ENCODE measurements around the gene NEBL.

Gene NEBL

GRCh38 chr10:20890009-20890408 lies 7.1 kb downstream of the NEBL start:
- POLR2A ChIA-PET, result no interaction called here
- Histone ChIP-seq H3K9me3 (ENCODE audit: control extremely low read depth in 1 of 5, control insufficient read depth in 4 of 5, insufficient read depth in 2 of 5, low read depth in 1 of 5, low read length in 4 of 5) (no peaks in the 10 kb centered on the region), H3K36me3 (ENCODE audit: control insufficient read depth in 4 of 4, insufficient read depth in 4 of 4, low read length in 3 of 4) (no peaks in the 10 kb centered on the region), H3K4me3 (ENCODE audit: control insufficient read depth in 1 of 7, extremely low read depth in 1 of 7, insufficient read depth in 4 of 7, low read depth in 2 of 7, low read length in 6 of 7) (no peak overlapping the region), H3K27me3 (replicated peaks in 2 of 5; ENCODE audit: control insufficient read depth in 4 of 5, insufficient read depth in 5 of 5, low read length in 4 of 5) (peaks cover 0 to 4% (median 0%) of the 10 kb centered on the region in 5 experiments), H3K27ac (ENCODE audit: insufficient read depth in 1 of 2, low read depth in 1 of 2, low read length in 2 of 2, poor library complexity in 1 of 2, severe bottlenecking in 2 of 2) (no peak overlapping the region), H3K4me1 (ENCODE audit: control extremely low read depth in 1 of 4, control insufficient read depth in 4 of 4, insufficient read depth in 4 of 4, low read length in 3 of 4) (no peaks in the 10 kb centered on the region)
- DNase-seq, result no peak
- CTCF ChIA-PET, result no interaction called here
- 89% methylated on average over 6 of the region's 6 CpGs for WGBS (ENCODE audit: insufficient coverage)

- WGBS (ENCODE audit: insufficient coverage), result 61% methylated on average over 6 of the region's 7 CpGs
- H3K9me3 ChIP-seq (ENCODE audit: control extremely low read depth in 1 of 5, control insufficient read depth in 4 of 5, insufficient read depth in 2 of 5, low read depth in 1 of 5, low read length in 4 of 5), result no peaks in the 10 kb centered on the region
- H3K27ac ChIP-seq (ENCODE audit: insufficient read depth in 1 of 2, low read depth in 1 of 2, low read length in 2 of 2, poor library complexity in 1 of 2, severe bottlenecking in 2 of 2), result no peak overlapping the region
- H3K4me1 ChIP-seq (ENCODE audit: control extremely low read depth in 1 of 4, control insufficient read depth in 4 of 4, insufficient read depth in 4 of 4, low read length in 3 of 4), result no peaks in the 10 kb centered on the region
- DNase-seq, result no peak
- H3K36me3 ChIP-seq (ENCODE audit: control insufficient read depth in 4 of 4, insufficient read depth in 4 of 4, low read length in 3 of 4), result no peaks in the 10 kb centered on the region
- ChIA-PET POLR2A (no interaction called here), CTCF (no interaction called here)
- no peak overlapping the region for H3K4me3 ChIP-seq (ENCODE audit: control insufficient read depth in 1 of 7, extremely low read depth in 1 of 7, insufficient read depth in 4 of 7, low read depth in 2 of 7, low read length in 6 of 7)
- peaks cover 0 to 4% (median 0%) of the 10 kb centered on the region in 5 experiments for H3K27me3 ChIP-seq (replicated peaks in 2 of 5; ENCODE audit: control insufficient read depth in 4 of 5, insufficient read depth in 5 of 5, low read length in 4 of 5)
These were observed 8.3 kb downstream of the NEBL start for GRCh38 chr10:20888620-20889330.

- DNase-seq, result no peak
- ChIA-PET CTCF (interaction anchor here (0.7 kb wide), 1 partner anchor 1326 kb away, joined by 3 read pairs; no protein-coding TSS in a partner anchor), POLR2A (no interaction called here)
- Histone ChIP-seq H3K27me3 (replicated peaks in 2 of 5; ENCODE audit: control insufficient read depth in 4 of 5, insufficient read depth in 5 of 5, low read length in 4 of 5) (peaks cover 0 to 4% (median 0%) of the 10 kb centered on the region in 5 experiments), H3K9me3 (ENCODE audit: control extremely low read depth in 1 of 5, control insufficient read depth in 4 of 5, insufficient read depth in 2 of 5, low read depth in 1 of 5, low read length in 4 of 5) (no peaks in the 10 kb centered on the region), H3K4me1 (ENCODE audit: control extremely low read depth in 1 of 4, control insufficient read depth in 4 of 4, insufficient read depth in 4 of 4, low read length in 3 of 4) (no peaks in the 10 kb centered on the region), H3K4me3 (ENCODE audit: control insufficient read depth in 1 of 7, extremely low read depth in 1 of 7, insufficient read depth in 4 of 7, low read depth in 2 of 7, low read length in 6 of 7) (no peak overlapping the region), H3K27ac (ENCODE audit: insufficient read depth in 1 of 2, low read depth in 1 of 2, low read length in 2 of 2, poor library complexity in 1 of 2, severe bottlenecking in 2 of 2) (no peak overlapping the region), H3K36me3 (ENCODE audit: control insufficient read depth in 4 of 4, insufficient read depth in 4 of 4, low read length in 3 of 4) (no peaks in the 10 kb centered on the region)
- 69% methylated on average over 5 of the region's 7 CpGs for WGBS (ENCODE audit: insufficient coverage)
These were observed 9.2 kb downstream of the NEBL start for GRCh38 chr10:20887706-20888555.

- no peaks in the 10 kb centered on the region for H3K4me1 ChIP-seq (ENCODE audit: control extremely low read depth in 1 of 4, control insufficient read depth in 4 of 4, insufficient read depth in 4 of 4, low read length in 3 of 4)
- no peaks in the 10 kb centered on the region for H3K36me3 ChIP-seq (ENCODE audit: control insufficient read depth in 4 of 4, insufficient read depth in 4 of 4, low read length in 3 of 4)
- H3K27ac ChIP-seq (ENCODE audit: insufficient read depth in 1 of 2, low read depth in 1 of 2, low read length in 2 of 2, poor library complexity in 1 of 2, severe bottlenecking in 2 of 2), result no peak overlapping the region
- H3K9me3 ChIP-seq (ENCODE audit: control extremely low read depth in 1 of 5, control insufficient read depth in 4 of 5, insufficient read depth in 2 of 5, low read depth in 1 of 5, low read length in 4 of 5), result no peaks in the 10 kb centered on the region
- CTCF ChIA-PET, result no interaction called here
- H3K27me3 ChIP-seq (replicated peaks in 2 of 5; ENCODE audit: control insufficient read depth in 4 of 5, insufficient read depth in 5 of 5, low read length in 4 of 5), result peaks cover 0 to 4% (median 2%) of the 10 kb centered on the region in 5 experiments
- POLR2A ChIA-PET, result no interaction called here
- no peak overlapping the region for H3K4me3 ChIP-seq (ENCODE audit: control insufficient read depth in 1 of 7, extremely low read depth in 1 of 7, insufficient read depth in 4 of 7, low read depth in 2 of 7, low read length in 6 of 7)
- WGBS (ENCODE audit: insufficient coverage), result no CpG with 5 or more reads among the region's 3 CpGs
- no peak for DNase-seq
These were observed 11.4 kb downstream of the NEBL start for GRCh38 chr10:20885678-20886077.

- ChIA-PET CTCF (no interaction called here), POLR2A (no interaction called here)
- DNase-seq, result no peak
- WGBS (ENCODE audit: insufficient coverage), result no CpG with 5 or more reads among the region's 2 CpGs
- Histone ChIP-seq H3K36me3 (ENCODE audit: control insufficient read depth in 4 of 4, insufficient read depth in 4 of 4, low read length in 3 of 4) (no peaks in the 10 kb centered on the region), H3K9me3 (ENCODE audit: control extremely low read depth in 1 of 5, control insufficient read depth in 4 of 5, insufficient read depth in 2 of 5, low read depth in 1 of 5, low read length in 4 of 5) (no peaks in the 10 kb centered on the region), H3K4me1 (ENCODE audit: control extremely low read depth in 1 of 4, control insufficient read depth in 4 of 4, insufficient read depth in 4 of 4, low read length in 3 of 4) (no peaks in the 10 kb centered on the region), H3K27ac (ENCODE audit: insufficient read depth in 1 of 2, low read depth in 1 of 2, low read length in 2 of 2, poor library complexity in 1 of 2, severe bottlenecking in 2 of 2) (no peak overlapping the region), H3K27me3 (replicated peaks in 2 of 5; ENCODE audit: control insufficient read depth in 4 of 5, insufficient read depth in 5 of 5, low read length in 4 of 5) (peaks cover 0 to 4% (median 2%) of the 10 kb centered on the region in 5 experiments), H3K4me3 (ENCODE audit: control insufficient read depth in 1 of 7, extremely low read depth in 1 of 7, insufficient read depth in 4 of 7, low read depth in 2 of 7, low read length in 6 of 7) (no peak overlapping the region)
These were observed 13.6 kb downstream of the NEBL start for GRCh38 chr10:20883552-20883951.

GRCh38 chr10:20882091-20882490 lies 15.0 kb downstream of the NEBL start:
- H3K27ac ChIP-seq (ENCODE audit: insufficient read depth in 1 of 2, low read depth in 1 of 2, low read length in 2 of 2, poor library complexity in 1 of 2, severe bottlenecking in 2 of 2), result no peak overlapping the region
- no peaks in the 10 kb centered on the region for H3K4me1 ChIP-seq (ENCODE audit: control extremely low read depth in 1 of 4, control insufficient read depth in 4 of 4, insufficient read depth in 4 of 4, low read length in 3 of 4)
- WGBS (ENCODE audit: insufficient coverage), result 84% methylated on average over 2 of the region's 2 CpGs
- no peak for DNase-seq
- CTCF ChIA-PET, result no interaction called here
- POLR2A ChIA-PET, result no interaction called here
- H3K36me3 ChIP-seq (ENCODE audit: control insufficient read depth in 4 of 4, insufficient read depth in 4 of 4, low read length in 3 of 4), result no peaks in the 10 kb centered on the region
- peaks cover 0 to 5% (median 2%) of the 10 kb centered on the region in 5 experiments for H3K27me3 ChIP-seq (replicated peaks in 2 of 5; ENCODE audit: control insufficient read depth in 4 of 5, insufficient read depth in 5 of 5, low read length in 4 of 5)
- H3K4me3 ChIP-seq (ENCODE audit: control insufficient read depth in 1 of 7, extremely low read depth in 1 of 7, insufficient read depth in 4 of 7, low read depth in 2 of 7, low read length in 6 of 7), result no peak overlapping the region
- H3K9me3 ChIP-seq (ENCODE audit: control extremely low read depth in 1 of 5, control insufficient read depth in 4 of 5, insufficient read depth in 2 of 5, low read depth in 1 of 5, low read length in 4 of 5), result no peaks in the 10 kb centered on the region

GRCh38 chr10:20879136-20879535 lies 18.0 kb downstream of the NEBL start:
- POLR2A ChIA-PET, result no interaction called here
- no peak for DNase-seq
- Histone ChIP-seq H3K27ac (ENCODE audit: insufficient read depth in 1 of 2, low read depth in 1 of 2, low read length in 2 of 2, poor library complexity in 1 of 2, severe bottlenecking in 2 of 2) (no peak overlapping the region), H3K9me3 (ENCODE audit: control extremely low read depth in 1 of 5, control insufficient read depth in 4 of 5, insufficient read depth in 2 of 5, low read depth in 1 of 5, low read length in 4 of 5) (no peaks in the 10 kb centered on the region), H3K4me1 (ENCODE audit: control extremely low read depth in 1 of 4, control insufficient read depth in 4 of 4, insufficient read depth in 4 of 4, low read length in 3 of 4) (no peaks in the 10 kb centered on the region), H3K27me3 (replicated peaks in 2 of 5; ENCODE audit: control insufficient read depth in 4 of 5, insufficient read depth in 5 of 5, low read length in 4 of 5) (peaks cover 0 to 5% (median 0%) of the 10 kb centered on the region in 5 experiments), H3K4me3 (ENCODE audit: control insufficient read depth in 1 of 7, extremely low read depth in 1 of 7, insufficient read depth in 4 of 7, low read depth in 2 of 7, low read length in 6 of 7) (no peak overlapping the region), H3K36me3 (ENCODE audit: control insufficient read depth in 4 of 4, insufficient read depth in 4 of 4, low read length in 3 of 4) (no peaks in the 10 kb centered on the region)
- CTCF ChIA-PET, result no interaction called here
- WGBS (ENCODE audit: insufficient coverage), result no CpG with 5 or more reads among the region's 2 CpGs
